HG02970 (cell line): ENCODE results near the gene TMPRSS9.
"Not testable (repeated sequence)": the region's sequence is repeated elsewhere in the genome, so short reads cannot be mapped to it uniquely, and the experiment has no call there.

Experiments used
- ATAC-seq: cut with Tn5 transposase; IDR thresholded peaks from one replicate; pipeline ENCODE4 v1.9.1; 2021; ENCODE audit warnings: mild to moderate bottlenecking, moderate library complexity, moderate number of reproducible peaks; ENCODE audit not compliant: unreplicated experiment, low FRiP score

Gene TMPRSS9

DNA sequence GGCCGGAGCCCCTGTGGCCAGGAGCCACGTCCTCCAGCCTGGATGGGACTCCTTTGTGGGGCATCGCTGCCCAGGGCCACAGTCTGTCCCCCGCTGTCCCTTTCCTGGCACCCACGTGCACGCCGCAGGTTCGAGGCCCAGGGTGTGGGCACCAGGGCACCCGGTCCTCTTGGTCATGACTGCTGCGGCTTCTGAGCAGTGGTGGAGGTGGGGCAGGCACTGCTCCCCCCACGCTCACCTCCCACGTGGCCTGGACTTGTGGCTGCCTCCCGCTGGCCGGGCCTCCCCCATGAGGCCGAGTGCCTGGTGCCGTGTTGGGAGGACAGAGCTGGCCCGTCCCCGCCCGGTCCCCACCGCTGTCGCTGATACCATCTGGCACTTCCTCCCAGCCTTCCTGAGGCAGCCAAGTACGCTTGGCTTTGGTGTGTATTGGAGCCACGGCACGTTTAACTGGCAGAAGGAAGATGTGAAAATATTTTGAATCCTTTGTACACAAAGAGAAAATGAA lies 18.8 kb upstream of the TMPRSS9 start:
- no peak for ATAC-seq

DNA sequence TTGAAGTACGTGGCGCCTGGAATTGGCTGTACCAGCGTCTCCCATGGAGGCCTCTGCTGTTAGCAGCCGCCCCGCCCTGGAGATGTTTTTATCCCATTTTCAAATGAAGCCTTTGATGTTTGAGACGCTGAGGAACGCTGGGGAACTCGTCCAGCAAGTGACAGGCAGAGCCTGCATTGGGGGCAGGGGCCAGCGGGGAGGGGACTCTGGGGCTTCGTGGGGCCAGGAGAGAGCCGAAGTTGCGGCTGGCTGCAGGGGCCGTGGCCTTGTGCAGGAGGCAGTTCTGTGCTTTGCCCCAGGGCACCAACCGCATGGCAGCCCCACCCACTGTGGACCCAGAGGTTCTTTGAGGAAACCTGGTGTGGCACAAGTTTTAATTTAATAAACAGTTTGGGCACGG lies 18.1 kb upstream of the TMPRSS9 start:
- ATAC-seq = no peak

DNA sequence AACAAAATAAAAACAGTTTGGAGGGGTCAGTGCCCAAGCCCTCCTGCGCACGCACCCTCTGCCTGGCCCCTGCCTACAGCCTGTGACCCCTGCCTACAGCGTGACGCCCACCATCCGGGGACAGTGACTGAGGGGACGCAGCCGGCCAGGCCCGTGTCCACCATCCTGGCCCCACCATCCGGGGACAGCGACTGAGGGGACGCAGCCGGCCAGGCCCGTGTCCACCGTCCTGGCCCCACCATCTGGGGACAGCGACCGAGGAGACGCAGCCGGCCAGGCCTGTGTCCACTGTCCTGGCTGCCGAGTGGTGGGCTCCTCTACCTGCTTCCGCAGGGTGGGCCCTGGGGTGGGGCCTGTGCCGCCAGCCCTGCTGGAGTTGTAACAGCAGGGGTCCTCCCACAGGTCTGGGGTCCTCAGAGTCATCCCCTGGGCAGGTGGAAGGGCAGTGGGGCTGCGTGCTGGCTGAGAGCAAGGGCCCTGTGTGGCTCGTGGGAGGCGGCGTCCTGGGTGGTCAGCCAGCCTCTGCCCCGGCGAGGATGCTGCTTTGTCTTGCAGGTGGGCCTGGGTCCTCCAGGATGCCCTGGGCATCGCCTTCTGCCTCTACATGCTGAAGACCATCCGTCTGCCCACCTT lies 17.3 kb upstream of the TMPRSS9 start:
- no peak for ATAC-seq

DNA sequence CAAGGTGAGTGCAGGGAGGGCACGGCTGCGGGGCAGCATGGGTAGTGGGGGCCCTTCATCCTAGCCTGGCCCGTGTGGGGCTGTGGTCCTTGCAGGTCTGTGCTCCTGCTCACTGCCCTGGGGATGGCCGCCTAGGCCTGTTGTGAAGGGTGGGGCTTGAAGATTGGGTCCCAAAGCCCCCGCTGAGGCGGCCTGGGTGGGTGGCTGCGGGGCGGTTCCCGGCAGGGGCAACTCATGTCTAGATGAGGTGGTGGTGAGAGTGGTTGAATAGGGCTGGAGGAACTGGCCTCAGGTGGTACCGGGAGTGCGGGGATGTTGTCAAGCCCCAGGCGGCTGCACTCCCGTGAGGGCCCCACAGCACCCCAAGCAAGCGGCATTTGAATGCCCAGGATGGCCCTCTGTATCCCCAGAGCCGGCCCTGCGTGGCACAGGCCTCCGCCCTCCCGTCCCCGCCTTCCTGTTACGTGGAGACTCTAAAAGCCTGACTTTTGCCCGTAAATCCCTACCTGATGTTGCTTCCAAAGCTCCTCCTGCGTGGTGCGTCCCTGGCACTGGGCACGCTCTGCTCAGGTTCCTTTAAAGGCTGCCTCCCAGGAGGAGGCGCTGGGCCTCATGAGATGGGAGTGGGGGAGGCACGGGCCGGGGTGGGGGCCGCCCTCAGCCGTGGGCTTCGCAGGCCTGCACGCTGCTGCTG lies 16.6 kb upstream of the TMPRSS9 start:
- ATAC-seq = no peak

DNA sequence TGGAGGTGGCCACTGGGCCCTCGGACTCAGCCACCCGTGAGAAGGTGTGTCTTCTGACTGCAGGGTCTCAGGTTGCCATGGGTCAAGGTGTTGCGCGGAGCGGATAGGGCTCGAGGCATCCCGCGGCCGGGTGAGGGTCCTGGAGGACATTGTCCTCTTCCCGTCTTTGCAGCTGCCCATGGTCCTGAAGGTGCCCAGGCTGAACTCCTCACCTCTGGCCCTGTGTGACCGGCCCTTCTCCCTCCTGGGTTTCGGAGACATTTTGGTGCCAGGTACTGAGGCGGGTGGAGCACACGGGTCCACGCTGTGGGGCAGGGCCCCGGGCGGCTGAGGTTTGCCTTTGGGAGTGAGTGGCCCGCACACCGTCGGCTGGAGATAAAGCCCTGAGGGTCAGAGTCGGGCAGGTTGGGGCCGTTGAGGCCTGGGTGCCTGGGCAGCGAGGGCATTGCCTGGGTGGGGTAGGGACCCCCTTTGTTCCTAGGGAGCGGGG lies 15.6 kb upstream of the TMPRSS9 start:
- no peak for ATAC-seq

DNA sequence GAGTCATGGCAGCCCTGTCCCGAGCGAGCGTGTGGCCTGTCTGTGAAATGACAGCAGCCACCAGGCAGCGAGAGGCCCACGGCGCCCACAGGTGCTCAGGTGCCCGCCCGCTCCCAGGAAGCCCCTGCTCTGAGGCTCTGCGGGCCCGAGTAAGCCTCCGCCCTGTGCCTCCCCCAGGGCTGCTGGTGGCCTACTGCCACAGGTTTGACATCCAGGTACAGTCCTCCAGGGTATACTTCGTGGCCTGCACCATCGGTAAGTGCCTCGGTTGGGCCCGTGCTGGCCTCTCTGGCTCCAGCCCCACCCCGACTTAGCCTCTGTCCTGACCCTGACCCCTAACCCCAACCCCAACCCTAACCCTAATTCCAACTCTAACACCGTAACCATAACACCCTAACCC lies 15.0 kb upstream of the TMPRSS9 start:
- ATAC-seq = no peak

DNA sequence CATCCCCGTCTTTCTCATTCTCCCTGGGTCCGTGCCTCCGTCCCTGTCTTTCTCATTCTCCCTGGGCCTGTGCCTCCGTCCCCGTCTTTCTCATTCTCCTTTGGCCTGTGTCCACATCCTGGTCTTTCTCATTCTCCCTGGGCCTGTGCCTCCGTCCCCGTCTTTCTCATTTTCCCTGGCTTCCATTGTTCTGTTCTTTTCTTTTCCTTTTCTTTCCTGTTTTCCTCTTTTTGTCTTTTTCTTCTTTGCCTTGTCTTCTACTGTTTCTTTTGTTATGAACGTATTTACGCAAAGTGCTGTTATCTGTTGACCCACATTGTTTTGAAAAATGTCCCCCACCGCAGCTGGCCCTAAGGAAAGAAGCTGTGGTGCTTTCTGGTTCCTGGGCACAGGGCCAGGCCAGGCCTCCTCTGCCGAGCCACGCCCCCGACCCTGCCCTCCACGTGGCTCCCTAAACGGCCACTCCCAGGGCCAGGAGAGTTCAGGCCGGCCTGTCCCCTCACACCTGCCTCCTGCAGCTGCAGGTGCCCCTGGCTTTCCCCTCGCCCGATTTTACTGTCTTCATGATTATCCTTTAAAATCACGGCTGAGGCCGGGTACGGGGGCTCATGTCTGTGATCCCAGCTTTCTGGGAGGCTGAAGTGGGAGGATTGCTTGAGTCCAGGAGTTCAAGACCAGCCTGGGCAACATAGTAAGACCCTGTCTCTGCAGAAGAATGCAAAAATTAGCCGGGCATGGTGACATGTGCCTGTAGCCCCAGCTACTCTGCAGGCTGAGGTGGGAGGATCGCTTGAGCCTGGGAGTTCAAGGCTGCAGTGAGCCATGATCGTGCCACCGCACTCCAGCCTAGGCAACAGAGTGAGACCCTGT lies 14.0 kb upstream of the TMPRSS9 start:
- no peak for ATAC-seq

DNA sequence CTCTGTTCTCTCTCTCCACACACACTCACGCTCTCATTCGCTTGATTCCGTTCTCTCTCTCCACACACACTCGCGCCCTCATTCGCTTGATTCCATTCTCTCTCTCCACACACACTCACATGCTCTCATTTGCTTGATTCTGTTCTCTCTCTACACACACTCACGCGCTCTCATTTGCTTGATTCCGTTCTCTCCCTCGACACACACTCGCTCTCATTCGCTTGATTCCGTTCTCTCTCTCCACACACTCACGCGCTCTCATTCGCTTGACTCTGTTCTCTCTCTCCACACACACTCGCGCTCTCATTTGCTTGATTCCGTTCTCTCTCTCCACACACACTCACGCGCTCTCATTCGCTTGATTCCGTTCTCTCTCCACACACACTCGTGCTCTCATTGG lies 10.2 kb upstream of the TMPRSS9 start:
- not testable (repeated sequence) for ATAC-seq

DNA sequence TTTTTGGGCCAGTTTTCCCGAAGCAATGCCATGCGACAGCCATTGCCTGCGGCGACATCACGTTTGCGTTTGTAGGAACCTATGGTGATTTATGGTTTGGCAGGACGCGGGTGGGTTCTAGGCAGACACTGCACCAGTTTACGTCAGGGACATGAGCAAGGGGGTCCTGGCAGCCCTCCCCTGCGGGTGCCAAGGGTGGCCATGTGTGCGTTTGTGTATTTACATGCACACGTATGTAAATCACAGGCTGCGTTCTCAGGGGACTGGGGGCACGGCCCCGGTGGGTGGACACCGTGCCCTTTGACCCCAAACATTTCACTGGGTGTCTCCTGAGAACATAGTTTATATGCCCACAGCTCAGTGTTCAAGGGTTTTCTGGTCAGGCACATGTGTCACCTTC lies 9.4 kb upstream of the TMPRSS9 start:
- ATAC-seq = no peak

DNA sequence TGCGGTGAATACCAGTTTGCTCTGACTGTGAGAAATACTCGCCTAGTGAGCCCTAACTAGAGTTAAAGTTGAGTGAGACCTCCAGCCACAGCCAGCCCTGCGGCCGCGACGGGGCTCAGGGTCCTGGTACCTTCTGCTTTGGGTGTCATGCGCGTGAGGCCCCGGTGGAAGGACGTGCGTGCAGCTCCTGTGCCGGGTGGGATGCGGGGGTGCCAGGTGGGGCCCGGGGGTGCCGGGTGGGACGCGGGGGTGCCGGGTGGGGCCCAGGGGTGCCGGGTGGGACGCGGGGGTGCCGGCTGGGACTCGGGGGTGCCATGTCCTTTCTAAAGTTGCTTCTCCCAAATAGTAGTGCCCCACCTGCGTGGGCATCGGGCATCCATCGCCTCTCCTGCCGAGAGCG lies 8.5 kb upstream of the TMPRSS9 start:
- no peak for ATAC-seq

DNA sequence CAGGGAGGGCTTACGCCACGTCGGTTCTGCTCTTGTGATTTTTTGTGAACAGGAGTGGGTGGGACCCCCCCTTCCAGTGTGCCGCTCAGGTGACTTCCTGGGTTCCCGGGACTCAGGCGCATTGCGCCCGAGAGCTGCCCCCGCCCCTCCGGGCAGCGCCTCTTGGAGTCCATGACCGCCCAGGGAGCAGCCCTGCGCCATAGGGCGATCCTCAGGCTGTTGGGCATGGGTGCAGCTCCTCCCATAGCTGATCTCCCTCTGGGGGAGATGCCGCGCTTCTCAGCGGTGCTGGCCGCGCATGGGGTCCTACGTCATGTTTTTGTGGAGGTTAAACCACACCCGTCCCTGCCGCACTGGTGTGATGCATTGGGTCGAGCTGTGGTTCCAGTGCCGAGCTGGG lies 7.9 kb upstream of the TMPRSS9 start:
- no peak for ATAC-seq

DNA sequence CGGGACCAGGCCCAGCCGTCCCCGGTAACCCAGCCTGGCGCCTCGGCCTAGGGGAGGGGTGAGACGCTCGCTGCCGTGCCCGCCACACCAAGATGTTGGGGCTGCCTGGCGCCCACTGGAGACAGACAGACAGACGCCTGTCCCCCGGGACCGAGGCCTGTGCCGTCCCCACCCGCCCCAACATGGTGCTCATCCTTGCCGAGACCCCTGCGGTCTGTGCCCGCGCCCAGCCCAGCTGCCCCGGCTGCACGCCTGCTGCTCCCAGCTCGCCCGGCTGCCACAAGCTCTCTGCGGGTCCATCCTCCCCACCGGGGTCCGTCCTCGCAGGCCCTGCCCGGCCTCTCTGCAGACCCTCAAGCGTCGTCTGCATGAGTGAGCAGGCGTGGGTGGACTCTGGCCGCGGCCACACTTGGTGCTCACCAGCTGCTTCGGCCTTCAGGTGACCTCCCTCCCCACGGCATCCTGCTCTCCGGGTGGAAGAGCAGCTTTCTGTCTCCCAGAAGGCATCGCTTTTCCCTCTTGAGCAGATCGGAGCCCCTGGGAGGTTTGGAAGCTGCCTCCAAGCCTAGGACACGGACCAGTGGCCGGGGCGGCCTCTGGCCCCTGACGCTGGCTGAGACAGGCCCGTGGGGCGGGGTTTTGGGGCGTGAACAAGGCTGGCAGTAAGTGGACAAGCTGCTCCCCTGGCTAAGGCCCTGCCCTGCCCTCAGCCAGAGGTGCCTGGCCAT lies 6.7 kb upstream of the TMPRSS9 start:
- ATAC-seq = no peak

DNA sequence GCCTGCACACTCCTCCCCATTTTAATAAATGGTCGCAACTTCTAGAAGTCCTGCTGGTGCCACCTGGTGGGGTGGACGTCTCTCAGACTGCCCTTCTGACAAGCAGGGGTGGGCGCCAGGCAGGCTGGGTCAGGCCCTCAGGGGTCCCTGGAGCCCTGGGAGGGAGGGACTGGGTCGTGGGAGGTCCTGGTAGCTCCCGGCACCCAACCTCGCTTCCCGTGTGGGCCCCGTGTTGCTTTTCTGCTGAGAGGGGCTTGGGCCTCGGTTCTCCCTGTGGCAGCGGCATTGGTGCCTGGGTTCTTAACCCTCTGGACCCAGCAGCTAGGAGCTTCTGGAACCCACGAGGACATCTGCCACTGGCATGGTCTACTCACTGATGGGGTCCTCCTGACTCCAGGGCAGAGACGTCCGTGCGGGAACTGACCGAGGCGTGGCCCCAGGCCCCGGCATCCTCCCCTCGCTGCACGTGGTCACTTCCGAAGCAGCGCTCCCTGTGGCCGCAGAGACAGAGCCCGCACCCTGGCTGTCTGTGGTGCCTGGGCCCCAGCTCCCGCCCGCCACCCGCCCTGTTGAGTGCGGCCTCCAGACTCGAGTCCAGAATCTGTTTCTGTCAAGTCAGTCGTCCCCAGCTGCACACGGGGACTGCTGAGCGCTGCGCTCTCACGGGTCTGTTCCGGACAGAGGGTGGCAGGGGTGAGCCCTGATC lies 6.0 kb upstream of the TMPRSS9 start:
- no peak for ATAC-seq

DNA sequence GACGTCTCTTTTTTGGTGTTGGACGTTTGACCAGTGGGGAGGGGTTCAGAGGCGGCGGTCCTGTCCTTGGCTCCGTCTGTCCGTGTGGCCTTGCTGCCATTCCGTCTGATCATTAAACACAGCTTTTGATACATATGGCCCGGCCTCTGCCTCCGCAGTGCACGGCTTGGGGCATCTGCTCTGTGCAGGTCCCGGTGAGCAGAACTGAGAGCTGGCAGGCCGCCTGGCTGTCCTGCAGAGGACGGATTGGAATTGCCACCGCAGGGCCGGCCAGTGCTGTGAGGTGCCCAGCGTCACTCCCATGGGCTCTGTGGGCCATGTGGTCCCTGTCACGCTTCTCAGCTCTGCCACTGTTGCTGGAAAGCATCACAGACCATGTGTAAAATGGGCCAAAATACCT lies 5.4 kb upstream of the TMPRSS9 start:
- no peak for ATAC-seq

DNA sequence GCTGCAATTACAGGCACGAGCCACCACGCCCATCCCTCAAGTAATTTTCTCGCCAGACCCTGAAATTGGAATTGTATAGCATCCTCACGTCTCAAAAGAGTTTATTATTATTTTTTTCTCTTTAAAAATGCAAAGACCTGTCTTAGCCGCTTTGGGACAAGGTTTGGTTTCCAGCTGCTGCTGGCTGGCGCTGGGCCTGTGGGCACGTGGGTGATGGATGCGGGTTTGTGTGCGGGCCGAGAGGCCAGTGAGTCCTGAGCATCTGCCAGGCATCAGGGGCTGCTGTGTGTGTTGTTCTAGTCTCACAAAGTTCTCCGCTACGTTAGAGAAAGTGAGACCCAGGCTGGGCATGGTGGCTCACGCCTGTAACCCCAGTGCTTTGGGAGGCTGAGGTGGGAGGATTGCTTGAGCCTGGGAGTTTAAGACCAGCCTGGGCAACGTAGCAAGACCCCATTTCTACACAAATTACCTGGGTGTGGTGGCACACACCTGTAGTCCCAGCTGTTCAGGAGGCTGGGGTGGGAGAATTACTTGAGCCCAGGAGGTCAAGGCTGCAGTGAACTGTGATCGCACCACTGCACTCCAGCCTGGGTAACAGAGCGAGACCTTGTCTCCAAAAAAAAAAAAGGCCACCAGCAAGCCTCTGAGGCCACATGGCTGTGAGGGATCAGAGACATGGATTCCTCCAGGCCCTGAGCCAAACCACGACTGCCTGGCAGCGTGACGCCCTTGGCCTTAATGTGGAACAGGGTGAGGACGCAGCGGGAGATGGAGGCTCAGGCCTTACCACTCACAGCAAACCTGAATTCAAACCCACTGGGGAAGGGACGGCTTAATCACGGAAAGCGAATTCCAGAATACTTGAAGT lies 4.7 kb upstream of the TMPRSS9 start:
- no peak for ATAC-seq

DNA sequence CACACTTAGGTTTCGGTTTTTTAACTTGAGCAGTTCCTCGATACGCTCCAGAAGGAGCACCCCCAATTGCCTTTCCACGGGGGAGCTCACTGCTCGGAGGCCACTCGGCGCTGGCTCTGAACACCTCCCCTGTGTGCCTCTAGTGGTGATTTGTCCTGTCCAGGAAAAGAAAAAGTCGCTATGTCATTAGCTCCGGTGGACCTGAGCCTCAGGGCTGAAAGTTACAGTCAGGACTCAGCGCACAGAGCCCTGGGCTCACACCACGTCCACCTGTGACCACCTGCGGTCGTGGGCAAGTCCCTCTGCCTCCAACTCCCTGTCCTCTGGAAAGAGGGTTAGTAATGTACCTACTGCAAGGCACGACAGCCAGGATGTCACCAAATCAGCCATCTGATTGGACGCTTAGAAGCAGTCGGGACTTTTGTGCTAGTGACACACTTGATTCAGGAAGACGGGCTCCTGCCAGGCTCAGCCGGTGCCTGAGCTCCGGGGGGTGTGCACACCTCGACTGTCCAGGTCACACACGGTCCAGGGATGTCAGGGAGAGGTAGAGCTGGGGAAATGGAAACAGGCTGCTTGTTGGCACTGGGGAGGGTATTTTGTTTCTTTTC lies 3.9 kb upstream of the TMPRSS9 start:
- no peak for ATAC-seq

DNA sequence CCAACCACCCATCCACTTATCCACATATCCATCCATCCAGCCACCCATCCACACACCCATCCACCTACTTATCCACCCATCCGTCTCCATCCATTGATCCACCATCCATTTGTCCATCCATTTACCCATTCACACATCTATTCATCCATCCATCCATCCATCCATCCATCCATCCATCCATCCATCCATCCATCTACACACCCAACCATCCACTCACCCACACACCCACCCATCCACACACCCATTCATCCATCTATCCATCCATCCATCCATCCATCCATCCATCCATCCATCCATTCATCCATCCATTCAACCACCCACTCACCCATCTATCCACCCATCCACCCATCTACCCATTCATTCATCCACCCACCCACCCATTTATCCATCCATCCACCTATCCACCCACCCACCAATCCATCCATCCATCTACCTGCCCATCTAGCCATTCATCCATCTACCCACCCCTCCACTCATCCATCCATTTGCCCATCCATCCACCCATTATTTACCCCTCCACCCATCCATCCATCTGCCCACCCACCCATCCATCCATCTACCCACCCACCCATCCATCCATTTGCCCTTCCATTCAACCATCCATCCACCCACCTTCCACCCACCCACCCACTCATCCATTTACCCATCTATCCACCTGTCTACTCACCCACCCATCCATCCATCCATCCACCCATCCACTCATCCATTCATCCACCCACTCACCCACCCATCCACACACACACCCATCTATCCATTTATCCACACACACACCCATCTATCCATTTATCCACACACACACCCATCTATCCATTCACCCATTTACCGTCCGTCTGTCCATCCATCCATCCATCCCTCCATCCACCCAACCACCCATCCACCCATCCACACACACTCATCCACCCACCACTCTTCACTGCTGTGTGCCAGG lies 2.5 kb upstream of the TMPRSS9 start:
- ATAC-seq = no peak
